ENCODE results near the gene PIAS1.
"Not testable (repeated sequence)": the region's sequence is repeated elsewhere in the genome, so short reads cannot be mapped to it uniquely, and the experiment has no call there.

Gene PIAS1

DNA sequence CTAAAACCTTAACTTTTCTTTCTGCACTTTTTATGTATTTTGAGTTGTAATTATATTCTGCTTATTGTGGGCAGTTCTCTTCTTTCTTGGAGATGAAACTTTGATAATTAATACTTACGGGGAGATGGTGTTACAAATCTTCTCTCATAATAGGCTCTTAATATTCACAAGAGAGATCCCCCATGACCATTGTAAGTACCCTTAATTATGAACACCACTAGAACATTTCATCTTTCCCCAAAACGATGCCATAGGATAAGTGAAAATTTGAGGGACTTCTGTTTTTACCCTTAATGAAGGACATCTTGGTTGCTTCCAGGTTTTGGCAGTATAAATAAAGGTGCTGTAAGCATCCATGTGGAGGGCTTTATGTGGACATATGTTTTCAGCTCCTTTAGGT is 60.7 kb downstream of the PIAS1 start:
- no peak for DNase-seq (ENCODE audit: low read depth, low spot score)

DNA sequence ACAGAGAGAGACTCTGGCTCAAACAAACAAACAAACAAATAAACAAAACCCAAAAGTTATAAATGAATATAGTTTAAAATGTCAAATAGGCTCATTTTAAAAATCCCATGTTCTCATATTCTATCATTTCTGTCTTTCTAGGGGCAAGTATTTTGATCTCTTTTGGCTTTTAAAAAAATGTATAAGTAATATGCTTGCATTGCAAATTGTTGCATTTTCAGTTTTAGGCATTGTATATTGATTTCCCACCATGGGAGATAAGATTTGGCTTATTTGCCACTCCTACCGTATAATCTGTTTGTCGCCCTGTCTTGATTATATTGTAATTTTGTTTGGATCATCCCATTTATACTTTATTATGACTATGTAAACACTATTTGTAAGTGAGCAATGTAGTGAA is 70.6 kb downstream of the PIAS1 start:
- DNase-seq (ENCODE audit: low read depth, low spot score): no peak

DNA sequence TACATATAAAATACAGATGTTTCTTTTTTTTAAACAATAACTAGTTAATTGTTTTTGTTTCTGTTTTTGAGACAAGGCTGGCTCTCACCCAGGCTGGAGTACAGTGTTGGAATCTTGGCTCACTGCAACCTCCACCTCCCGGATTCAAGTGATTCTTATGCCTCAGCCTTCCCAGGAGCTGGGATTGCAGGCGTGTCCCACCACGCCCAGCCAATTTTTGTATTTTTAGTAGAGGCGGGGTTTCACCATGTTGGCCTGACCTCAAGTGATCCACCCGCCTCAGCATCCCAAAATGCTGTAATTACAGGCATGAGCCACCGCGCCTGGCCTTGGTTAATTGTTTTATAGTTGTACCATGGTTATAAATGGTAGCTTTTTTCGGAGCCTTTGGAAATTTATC is 72.3 kb downstream of the PIAS1 start:
- no peak for DNase-seq (ENCODE audit: low read depth, low spot score)

DNA sequence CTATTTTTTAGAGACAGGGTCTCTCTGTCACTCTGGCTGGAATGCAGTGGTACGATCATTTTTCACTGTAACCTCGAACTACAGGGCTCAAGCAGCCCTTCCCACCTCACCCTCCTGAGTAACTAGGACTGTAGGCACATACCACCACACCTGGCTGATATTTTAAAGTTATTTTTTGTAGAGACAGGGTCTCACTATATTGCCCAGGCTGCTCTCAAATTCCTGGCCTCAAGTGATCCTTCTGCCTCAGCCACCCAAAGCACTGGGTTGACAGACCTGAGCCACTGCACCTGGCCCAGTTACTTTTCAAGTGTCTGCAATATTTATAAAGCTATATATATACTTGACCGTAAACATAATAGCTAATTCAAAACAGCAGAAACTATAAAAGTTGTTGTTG is 75.0 kb downstream of the PIAS1 start:
- DNase-seq (ENCODE audit: low read depth, low spot score): no peak

DNA sequence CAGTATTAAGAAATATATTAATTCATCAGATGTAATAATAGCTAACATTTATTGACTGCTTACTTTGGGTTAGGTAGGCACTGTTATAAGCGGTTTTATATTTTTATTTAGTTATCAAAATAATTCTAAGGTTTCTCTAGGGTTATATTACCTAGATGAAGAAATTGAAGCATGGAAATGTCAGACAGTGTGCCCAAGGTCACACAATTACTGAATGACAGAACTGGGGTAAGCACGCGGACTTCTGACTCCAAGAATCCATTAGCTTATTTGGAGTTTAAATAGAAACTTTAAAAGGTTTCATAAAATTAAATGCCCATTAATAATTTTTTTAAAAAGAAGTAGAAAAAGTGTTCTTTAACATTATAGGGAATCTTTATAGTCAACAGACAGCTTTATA is 76.7 kb downstream of the PIAS1 start:
- DNase-seq (ENCODE audit: low read depth, low spot score): no peak

DNA sequence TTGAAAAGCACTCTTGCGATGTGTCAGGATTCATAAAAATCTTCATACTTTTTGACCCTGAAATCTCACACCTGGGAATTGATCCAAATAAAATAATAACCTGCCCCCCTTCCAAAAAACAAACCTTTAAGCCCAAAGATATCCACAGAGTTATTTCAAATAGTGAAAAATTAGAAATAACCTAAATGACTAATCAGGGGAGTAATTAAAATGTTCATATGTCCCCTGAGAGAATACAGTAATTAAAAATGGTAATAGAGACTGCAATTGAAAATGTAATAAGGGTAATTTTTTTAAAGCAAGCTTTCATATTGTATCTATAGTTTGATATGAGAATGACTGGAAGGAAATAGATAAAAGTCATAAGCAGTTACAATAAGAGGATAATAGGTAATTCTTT is 83.0 kb downstream of the PIAS1 start:
- DNase-seq (ENCODE audit: low read depth, low spot score): no peak

DNA sequence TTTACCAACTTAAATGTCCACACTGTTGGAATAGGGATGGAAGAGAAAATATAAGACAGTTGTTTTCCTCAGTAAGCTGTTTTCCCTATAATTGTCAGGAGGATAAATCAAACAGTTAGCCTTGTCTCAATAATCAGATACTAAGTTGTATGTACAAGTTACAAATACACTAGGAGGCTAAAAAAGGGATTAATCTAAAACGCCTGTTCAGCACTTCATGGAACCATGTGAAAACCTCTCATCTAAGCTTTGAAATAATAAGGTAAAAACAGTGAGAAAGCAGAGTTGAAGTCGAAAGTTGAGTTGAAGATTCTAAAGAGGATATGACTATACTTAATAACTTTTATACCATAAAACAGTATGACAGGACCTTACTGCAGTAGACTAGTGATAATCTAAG is 89.0 kb downstream of the PIAS1 start:
- DNase-seq (ENCODE audit: low read depth, low spot score): no peak

DNA sequence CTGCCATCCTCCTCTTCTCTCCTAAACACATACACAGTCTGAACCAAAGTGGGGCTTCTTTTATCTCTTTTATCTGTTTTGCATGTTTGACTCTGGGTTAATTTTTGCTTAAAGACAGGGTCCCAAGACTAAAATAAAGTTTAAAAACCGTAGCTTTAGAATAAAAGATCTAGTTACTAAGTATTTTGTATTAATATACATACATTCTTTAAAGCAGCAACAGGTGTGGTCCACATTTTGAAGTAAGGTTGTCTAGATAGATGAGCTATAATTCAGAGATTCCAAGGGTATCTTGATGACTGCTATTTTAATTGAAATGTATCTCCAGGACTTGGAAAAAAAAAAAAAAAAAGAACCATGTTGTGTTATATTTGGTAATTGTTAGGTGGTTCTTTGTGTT is 89.7 kb downstream of the PIAS1 start:
- DNase-seq (ENCODE audit: low read depth, low spot score): no peak

DNA sequence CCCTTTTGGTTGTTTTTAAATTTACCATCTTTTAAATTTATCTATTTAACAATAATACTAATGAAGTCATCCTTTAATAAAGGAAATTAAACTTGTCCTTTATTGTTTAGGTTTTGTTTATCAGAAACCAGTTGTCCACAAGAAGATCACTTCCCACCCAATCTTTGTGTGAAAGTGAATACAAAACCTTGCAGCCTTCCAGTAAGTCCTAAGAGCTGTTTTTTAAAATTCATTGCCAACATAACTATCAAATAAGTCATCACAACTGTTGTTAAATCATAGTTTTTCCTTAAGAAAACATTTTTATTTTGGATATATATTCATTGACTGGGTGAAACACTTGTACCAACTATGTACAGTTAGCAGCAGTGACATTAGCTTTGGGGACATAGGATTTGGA is 91.6 kb downstream of the PIAS1 start:
- DNase-seq (ENCODE audit: low read depth, low spot score): no peak

DNA sequence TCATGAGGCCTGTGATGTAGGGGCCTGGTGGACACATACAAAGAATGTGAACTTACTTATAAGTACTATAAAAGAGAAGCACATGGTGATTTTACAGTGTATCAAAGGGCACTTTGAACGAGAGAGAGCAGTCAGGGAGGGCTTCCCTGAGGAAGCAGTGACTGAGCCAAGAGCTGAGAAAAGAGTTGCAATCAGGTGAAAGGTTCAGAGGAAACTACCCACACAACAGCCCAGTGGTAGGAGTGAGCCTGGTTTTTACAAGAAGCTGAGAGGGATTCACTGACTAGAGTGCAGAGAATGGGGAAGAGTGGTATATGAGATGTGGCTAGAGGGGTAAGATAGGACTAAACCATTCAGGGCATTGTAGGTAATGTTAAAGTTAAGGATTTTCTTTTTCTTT is 93.9 kb downstream of the PIAS1 start:
- no peak for DNase-seq (ENCODE audit: low read depth, low spot score)

DNA sequence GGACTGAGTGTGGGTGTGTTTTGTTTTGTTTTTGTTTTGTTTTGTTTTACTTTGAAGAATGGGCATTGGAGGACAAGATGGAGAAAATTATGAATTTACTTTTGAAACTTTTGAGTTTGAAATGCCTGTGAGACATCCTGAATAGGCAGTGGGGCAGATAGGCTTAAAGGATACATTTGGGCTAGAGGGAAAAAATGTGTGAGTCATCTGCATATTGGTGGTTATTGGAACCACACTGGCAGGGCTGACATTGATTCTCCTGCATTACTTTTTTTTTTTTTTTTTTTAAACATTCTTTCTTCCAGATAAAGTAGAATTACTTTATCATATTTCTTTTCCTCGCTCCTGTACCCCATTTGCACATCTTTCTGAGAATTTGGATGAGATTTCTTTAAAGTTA is 94.9 kb downstream of the PIAS1 start:
- no peak for DNase-seq (ENCODE audit: low read depth, low spot score)

DNA sequence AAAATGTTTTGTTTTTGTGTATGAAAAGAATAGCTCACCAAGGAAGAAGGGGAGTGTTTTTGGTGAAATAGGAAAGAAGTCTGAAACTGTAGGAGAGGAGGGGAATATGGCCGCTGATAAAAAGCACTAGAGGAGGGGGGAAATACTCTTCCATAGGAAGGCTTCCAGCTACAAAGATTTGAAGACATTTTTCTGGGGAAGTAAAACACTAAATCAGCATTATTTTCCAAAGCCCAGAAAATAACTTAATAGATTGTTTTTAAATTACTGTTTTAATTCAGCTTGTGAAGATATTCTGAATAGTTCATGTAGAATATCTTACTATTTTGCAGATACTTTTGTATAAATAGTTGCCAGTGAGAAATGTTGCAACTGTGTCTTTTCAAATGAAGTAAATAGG is 96.1 kb downstream of the PIAS1 start:
- no peak for DNase-seq (ENCODE audit: low read depth, low spot score)

DNA sequence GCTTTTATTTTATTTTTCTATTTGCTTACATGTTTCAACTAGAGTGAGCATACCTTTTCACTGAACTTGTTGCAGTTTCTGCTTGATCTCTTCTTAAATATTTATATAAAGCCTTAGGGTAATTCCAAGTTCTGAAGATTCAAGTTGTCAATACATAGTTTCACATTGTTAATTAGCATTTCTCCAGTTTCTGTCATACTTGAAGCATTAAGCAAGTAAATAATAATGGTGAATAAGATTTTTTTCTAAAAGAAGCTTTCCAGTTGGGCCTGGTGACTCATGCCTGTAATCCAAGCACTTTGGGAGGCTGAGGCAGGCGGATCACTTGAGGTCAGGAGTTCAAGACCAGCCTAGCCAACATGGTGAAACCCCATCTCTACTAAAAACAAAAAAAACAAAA is 97.2 kb downstream of the PIAS1 start:
- DNase-seq (ENCODE audit: low read depth, low spot score): no peak

DNA sequence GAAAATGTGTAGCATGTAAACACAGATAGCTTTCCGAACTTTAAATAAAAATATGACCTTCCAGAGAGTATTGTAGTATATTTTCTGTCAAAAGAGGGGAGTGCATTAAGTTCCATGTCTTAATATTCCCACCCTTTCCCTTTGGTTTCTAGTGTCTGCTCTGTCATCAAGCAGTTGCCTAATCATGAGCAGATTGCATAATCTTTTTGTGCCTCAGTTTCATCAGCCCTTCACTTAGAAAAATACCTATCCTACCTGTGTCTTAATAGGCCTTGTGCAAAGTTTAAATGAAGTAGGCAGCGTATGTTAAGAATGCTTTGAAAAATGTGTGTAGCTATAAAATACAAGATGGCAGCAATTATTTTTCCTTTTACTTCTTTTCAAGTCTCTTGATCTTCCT is 98.2 kb downstream of the PIAS1 start:
- no peak for DNase-seq (ENCODE audit: low read depth, low spot score)

DNA sequence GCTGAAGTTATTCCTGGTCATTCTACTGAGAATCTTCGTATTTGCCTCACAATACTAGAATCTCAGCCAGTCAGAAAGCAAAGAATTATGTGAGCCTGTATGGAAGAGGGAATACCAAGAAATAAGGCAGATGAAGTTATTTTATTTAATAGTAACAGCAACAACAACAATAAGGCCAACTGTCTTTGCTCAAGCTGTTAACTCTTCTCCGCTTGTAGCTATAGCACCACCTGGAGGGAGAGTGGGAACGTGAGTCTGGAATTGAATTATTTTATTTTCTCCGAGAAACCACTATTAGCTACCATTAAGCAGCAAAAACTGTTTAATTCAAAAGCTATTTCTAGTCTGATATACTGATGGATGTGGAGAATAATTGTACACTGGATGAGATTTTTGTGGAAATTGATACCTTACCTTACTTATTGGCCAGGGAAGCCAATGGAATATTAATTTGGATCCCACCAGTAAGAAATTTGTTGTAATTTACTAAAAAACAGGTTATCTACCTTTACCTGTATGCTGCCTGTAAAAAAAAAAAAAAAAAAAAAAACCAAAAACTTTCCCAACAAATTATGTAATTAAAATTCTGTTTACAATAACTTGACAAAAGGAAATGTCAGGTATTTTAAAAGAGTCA is 100.9 kb downstream of the PIAS1 start:
- peak; percentile 16 for DNase-seq (ENCODE audit: low read depth, low spot score)

DNA sequence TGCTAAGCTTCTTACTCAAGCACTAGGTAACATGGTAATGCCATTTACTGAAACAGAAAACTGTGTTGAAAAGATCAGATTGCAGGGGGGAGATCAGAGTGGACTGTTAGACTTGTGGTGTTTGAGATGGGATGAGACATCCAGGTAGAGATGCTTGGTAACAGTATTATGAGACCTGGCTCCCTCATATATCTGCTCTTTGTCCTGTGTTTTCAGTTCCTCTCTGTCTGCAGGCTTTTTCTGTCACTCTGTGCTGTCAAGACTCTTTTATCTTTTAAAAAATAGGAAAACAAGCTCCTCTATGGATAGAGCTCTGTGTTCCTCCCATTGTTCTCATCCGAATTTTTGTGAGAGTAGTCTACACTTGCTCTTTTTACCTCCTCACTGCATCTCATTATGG is 103.0 kb downstream of the PIAS1 start:
- DNase-seq (ENCODE audit: low read depth, low spot score): no peak

DNA sequence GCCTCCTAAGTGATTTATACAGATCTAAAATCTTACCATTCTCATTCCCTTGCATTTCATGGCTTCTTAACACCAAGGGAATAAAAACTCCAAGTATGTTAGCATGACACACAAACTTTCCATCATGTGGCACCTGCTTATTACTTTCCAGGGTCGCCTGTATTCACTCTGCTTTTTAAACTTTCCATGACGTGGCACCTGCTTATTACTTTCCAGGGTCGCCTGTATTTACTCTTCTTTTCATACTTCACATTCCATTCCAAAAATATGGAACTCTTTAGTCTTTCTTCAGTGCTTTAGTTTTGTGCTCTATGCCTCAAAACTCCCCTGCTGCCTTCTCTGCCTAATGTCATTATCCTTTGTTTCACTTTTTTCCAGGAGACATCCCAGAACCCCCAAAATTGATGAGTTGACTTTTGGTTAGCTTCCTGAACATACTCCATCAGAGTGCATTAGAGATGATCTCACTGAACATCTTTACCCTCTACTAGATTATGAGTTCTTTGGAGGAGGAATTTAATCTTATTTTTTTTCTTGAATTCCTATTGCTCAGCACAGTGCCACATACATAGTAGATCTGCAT is 104.0 kb downstream of the PIAS1 start:
- no peak for DNase-seq (ENCODE audit: low read depth, low spot score)

DNA sequence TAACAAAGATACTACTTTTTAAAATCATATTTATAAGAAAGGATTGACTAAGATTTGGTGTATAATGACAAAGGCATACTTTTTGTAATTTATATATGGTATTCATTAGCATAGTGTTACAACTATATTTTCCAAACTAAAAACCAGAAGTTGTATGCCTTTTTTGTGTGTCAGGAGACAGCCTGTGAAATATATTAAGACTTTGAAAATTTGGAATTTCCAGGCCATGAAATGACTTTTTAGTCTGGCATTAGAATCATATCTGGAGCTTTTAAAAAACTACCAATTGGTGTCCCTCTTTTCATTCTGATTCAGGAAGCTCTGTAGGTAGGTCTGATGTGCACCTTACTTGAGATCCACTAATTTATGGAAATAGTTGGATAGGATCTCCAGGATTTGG is 109.1 kb downstream of the PIAS1 start:
- DNase-seq (ENCODE audit: low read depth, low spot score): no peak

DNA sequence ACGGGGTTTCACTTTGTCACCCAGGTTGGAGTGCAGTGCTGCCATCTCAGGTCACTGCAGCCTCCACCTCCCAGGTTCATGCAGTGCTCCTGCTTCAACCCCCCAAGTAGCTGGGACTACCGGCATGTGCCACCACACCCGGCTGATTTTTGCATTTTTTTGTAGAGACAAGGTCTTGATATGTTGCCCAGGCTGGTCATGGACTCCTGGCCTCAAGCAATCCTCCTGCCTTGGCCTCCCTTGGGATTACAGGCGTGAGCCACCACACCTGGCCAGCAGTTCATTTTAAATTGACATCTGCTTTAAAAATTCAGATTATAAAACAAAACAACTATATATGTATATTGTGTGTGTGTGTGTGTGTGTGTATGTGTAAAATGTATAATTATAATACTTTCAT is 112.7 kb downstream of the PIAS1 start:
- no peak for DNase-seq (ENCODE audit: low read depth, low spot score)

DNA sequence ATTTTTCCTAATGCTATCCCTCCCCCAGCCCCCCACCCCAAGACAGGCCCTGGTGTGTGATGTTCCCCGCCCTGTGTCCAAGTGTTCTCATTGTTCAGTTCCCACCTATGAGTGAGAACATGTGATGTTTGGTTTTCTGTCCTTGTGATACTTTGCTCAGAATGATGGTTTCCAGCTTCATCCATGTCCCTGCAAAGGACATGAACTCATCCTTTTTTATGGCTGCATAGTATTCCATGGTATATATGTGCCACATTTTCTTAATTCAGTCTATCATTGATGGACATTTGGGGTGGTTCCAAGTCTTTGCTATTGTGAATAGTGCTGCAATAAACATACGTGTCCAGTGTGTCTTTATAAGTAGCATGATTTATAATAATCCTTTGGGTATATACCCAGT is 117.9 kb downstream of the PIAS1 start:
- not testable (repeated sequence) for DNase-seq (ENCODE audit: low read depth, low spot score)

DNA sequence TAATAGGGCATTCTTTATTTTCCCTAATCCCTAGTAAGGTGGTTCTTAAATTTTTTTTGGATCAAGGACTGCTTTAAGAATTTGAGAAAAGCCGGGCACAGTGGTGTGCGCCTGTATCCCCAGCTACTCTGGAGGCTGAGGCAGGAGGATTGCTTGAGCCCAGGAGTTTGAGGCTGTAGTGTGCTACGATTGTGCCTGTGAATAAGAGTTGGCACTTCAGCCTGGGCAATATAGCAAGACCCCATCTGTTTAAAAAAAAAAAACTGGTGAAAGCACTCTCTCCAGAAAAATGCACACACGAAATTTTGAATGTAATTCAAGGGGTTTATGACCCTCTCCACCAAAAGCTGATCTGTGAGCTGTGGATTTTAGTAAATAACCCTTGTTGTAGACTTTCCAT is 119.0 kb downstream of the PIAS1 start:
- DNase-seq (ENCODE audit: low read depth, low spot score): no peak

DNA sequence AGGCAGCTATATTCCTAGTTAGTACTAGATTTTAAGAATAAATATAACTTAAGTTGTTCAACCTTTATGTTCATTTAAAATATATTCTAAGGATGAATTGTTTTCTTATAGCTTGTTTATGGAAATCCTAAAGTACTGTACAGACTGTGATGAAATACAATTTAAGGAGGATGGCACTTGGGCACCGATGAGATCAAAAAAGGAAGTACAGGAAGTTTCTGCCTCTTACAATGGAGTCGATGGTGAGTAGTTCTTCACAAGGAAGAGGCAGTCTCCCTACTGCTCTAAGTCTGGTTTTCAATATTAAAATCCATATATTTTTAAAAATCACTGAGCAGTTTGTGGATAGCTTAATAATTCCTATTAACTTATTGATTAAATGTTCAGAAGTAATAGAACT is 121.4 kb downstream of the PIAS1 start:
- DNase-seq (ENCODE audit: low read depth, low spot score): no peak

DNA sequence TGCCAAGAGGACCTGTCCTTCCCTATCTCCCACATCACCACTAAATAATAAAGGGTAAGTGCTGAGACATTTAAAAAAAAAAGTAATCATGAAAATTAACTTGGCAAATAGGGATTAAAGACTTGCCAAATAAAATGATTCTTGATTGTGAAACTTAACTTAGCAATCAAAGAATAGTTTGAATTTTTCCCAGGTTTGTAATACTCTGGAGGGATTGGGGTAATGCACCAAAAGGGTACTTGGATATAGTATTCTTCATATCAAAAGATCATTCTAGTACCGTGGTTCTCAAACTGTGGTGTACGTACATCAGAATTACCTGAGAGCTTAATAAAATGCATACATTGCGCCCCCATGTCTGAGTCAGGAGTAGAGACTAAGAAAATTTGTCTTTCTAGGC is 122.5 kb downstream of the PIAS1 start:
- DNase-seq (ENCODE audit: low read depth, low spot score): no peak

DNA sequence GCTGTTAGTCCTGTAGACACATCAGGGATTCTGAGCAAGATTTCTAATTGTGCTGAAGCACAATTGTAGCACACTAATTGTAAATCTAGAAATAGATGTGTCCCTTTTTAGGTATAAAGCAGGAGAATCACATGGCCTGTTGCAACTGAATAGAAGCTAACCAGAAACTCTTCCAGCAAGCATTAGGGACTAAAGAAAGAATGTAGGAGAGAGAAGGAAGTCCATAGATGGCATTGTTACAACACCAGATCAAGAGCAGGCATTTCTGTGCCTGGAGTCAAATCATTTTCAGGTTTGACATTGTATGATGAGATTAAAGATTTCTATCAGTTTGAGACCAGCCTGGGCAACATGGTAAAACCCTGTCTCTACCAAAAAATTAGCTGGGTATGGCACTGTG is 123.6 kb downstream of the PIAS1 start:
- no peak for DNase-seq (ENCODE audit: low read depth, low spot score)

Data from brain pericyte (primary cell).